Lower lobe of right lung (tissue), 2 donors: ENCODE data around the gene ANO2. TPM values are rescaled to one million over a fixed set of nuclear protein-coding genes. Genes with fewer than 3 reads are reported as not detected.

Experiments used
- ATAC-seq, 2 donors: fragments of 200-7000 bp; cut with Tn5 transposase; one replicate each; pipeline ENCODE4 v1.9.1; 2020 to 2022; ENCODE audit warnings: mild to moderate bottlenecking in 2 of 2, moderate library complexity in 2 of 2
- DNase-seq: peaks from one replicate; pipeline ENCODE4 v3.0.0-alpha.2; 2020
- H3K27ac ChIP-seq: fragments of 200-600 bp; one replicate; pipeline ENCODE4 v1.8.0; 2022
- H3K27me3 ChIP-seq: fragments of 200-600 bp; one replicate; pipeline ENCODE4 v1.8.0; 2022; ENCODE audit warnings: low read depth
- H3K36me3 ChIP-seq: fragments of 200-600 bp; one replicate; pipeline ENCODE4 v1.8.0; 2022; ENCODE audit warnings: mild to moderate bottlenecking
- H3K4me1 ChIP-seq: fragments of 200-600 bp; one replicate; pipeline ENCODE4 v1.8.0; 2022
- H3K4me3 ChIP-seq: fragments of 200-600 bp; one replicate; pipeline ENCODE4 v1.8.0; 2022; ENCODE audit warnings: mild to moderate bottlenecking
- H3K9me3 ChIP-seq: fragments of 200-600 bp; one replicate; pipeline ENCODE4 v1.8.0; 2022
- CTCF ChIP-seq: fragments of 200-600 bp; IDR thresholded peaks from one replicate; pipeline ENCODE4 v1.8.0; 2022; ENCODE audit warnings: antibody characterized with exemption, mild to moderate bottlenecking
- intact Hi-C: fragments of 100-400 bp; cut with DNase I; formaldehyde crosslinking; loops from one replicate; pipeline ENCODE4 v1.11.0; 2022
- total RNA-seq: library from RNA; stranded (reverse); fragmentation: NEBNext Ultra II Directional; extraction: Animal tissue kit (Norgen Biotek cat#: 25700); gene quantifications from one replicate; pipeline ENCODE4 v1.2.1, GENCODE V29; 2021
- donor health status: DM: no; HTN: yes; CAD: no; lungs with severe emphysema.

ANO2 gene
- total RNA-seq, 1 donor from 2014 or later = 22.2 TPM

GRCh38 chr12:5973461-5974115, 28.5 kb upstream of the ANO2 start:
- Histone ChIP-seq H3K4me1 (peaks cover 17% of the 10 kb centered on the region), H3K27me3 (no peaks in the 10 kb centered on the region), H3K9me3 (no peaks in the 10 kb centered on the region), H3K36me3 (peaks cover 41% of the 10 kb centered on the region), H3K27ac (no peak overlapping the region), H3K4me3 (no peak overlapping the region)
- TF ChIP-seq CTCF = no peak
- DNase-seq (no peak), ATAC-seq (no peak)
- intact Hi-C loops = no loop called here

DNA sequence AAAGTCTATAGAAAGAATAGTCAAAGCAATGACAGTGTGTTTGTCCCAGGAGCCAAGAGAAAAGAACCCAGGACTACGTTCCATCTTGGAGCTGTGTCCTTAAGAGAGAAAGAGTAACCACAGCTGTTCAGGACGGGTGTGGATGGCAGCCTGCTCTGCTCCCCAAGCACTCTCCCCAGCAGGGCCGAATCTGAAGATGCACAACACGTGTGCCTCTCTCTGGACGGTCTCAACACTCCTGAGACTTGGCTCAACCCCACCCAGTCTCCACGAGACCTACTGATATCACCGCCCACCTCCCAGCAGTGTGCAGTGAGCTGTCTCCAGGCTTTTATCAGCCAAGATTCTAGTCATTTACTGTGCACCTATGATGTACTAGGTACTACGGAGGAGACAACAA, 27.3 kb upstream of the ANO2 start:
- DNase-seq (no peak), ATAC-seq (no peak)
- Histone ChIP-seq H3K9me3 (no peaks in the 10 kb centered on the region), H3K36me3 (peaks cover 47% of the 10 kb centered on the region), H3K4me3 (no peak overlapping the region), H3K27me3 (no peaks in the 10 kb centered on the region), H3K4me1 (peaks cover 16% of the 10 kb centered on the region), H3K27ac (no peak overlapping the region)
- TF ChIP-seq CTCF = no peak
- intact Hi-C loops = no loop called here

- intact Hi-C loops = no loop called here
- no peak overlapping the region for H3K4me3 ChIP-seq
- H3K4me1 ChIP-seq = peaks cover 6% of the 10 kb centered on the region
- H3K27ac ChIP-seq = no peak overlapping the region
- H3K36me3 ChIP-seq = peaks cover 43% of the 10 kb centered on the region
- no peak for DNase-seq
- no peak for TF ChIP-seq CTCF
- no peak for ATAC-seq
- no peaks in the 10 kb centered on the region for H3K9me3 ChIP-seq
- no peaks in the 10 kb centered on the region for H3K27me3 ChIP-seq
Observed at GRCh38 chr12:5971194-5971850, 26.3 kb upstream of the ANO2 start.

DNA sequence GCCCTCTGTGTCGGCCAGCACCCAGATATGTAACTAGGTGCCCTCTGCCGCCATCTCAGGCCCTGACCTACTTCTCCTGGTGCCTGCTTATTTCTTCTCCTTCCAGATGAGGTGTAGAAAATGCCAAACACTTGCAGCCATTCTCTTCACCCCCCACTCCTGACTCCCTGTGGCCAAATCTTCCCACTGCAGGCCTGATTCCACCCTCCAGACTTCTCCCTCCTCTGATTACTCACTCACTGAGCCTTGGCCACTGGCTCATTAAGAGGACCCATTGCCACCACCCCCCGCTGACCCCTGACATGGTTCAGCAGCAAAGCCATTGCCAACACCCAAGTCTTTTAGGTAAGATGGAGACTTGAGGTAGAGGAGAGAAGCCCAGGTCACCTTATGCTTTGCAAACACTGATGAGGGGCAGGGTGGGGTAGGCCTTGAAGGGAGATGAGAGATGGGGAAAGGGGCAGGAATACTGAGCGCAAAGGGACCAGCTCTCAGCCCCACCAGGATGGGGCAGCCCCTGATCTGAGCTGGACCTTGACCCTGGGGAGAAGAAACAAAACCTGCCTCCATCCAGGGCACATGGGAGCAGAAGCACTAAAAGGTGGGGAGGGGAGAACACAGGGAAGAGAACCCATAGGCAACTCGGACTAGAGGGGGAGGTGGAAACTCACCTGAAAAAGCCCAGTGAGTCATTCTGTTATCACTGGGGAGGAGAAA, 25.1 kb upstream of the ANO2 start:
- DNase-seq (no peak), ATAC-seq (no peak)
- Histone ChIP-seq H3K36me3 (peaks cover 36% of the 10 kb centered on the region), H3K9me3 (no peaks in the 10 kb centered on the region), H3K27ac (no peak overlapping the region), H3K4me3 (no peak overlapping the region), H3K4me1 (no peaks in the 10 kb centered on the region), H3K27me3 (no peaks in the 10 kb centered on the region)
- TF ChIP-seq CTCF = no peak
- intact Hi-C loops = no loop called here

GRCh38 chr12:5969156-5969973, 24.3 kb upstream of the ANO2 start:
- no peak overlapping the region for H3K4me3 ChIP-seq
- H3K27ac ChIP-seq = no peak overlapping the region
- H3K9me3 ChIP-seq = no peaks in the 10 kb centered on the region
- TF ChIP-seq CTCF = no peak
- H3K4me1 ChIP-seq = no peaks in the 10 kb centered on the region
- H3K36me3 ChIP-seq = peaks cover 32% of the 10 kb centered on the region
- intact Hi-C loops = no loop called here
- H3K27me3 ChIP-seq = peaks cover 3% of the 10 kb centered on the region
- no peak for ATAC-seq
- DNase-seq = no peak
